Parathyroid adenoma (tissue), 2 donors: ENCODE results near the gene TAGAP.

Experiments
- H2AFZ ChIP-seq: fragments of 300-600 bp; sonication (generic); one replicate; pipeline ENCODE4 v1.7.0; 2017; ENCODE audit warnings: antibody characterized with exemption, mild to moderate bottlenecking
- H3K27ac ChIP-seq: fragments of 300-600 bp; sonication (generic); one replicate; pipeline ENCODE4 v1.7.0; 2017
- H3K27me3 ChIP-seq: fragments of 300-600 bp; sonication (generic); one replicate; pipeline ENCODE4 v1.7.0; 2017; ENCODE audit warnings: low read length; ENCODE audit not compliant: control insufficient read depth, insufficient read depth
- H3K36me3 ChIP-seq: fragments of 300-600 bp; sonication (generic); one replicate; pipeline ENCODE4 v1.7.0; 2017; ENCODE audit warnings: low read length; ENCODE audit not compliant: control insufficient read depth, insufficient read depth
- H3K4me1 ChIP-seq: fragments of 300-600 bp; sonication (generic); one replicate; pipeline ENCODE4 v1.7.0; 2017; ENCODE audit warnings: control low read depth
- H3K4me2 ChIP-seq: fragments of 300-600 bp; sonication (generic); one replicate; pipeline ENCODE4 v1.7.0; 2017; ENCODE audit warnings: low read length
- H3K4me3 ChIP-seq: fragments of 300-600 bp; sonication (generic); one replicate; pipeline ENCODE4 v1.7.0; 2017; ENCODE audit warnings: low read depth, low read length
- H3K79me2 ChIP-seq: fragments of 300-600 bp; sonication (generic); one replicate; pipeline ENCODE4 v1.7.0; 2017; ENCODE audit warnings: control low read depth
- H3K9ac ChIP-seq: fragments of 300-600 bp; sonication (generic); one replicate; pipeline ENCODE4 v1.7.0; 2017; ENCODE audit warnings: mild to moderate bottlenecking
- H3K9me3 ChIP-seq: fragments of 300-600 bp; sonication (generic); one replicate; pipeline ENCODE4 v1.7.0; 2017; ENCODE audit warnings: low read length; ENCODE audit not compliant: control insufficient read depth
- TF ChIP-seq, protein P1 (sequence below): fragments of 300-600 bp; sonication (generic); IDR thresholded peaks from one replicate; pipeline ENCODE4 v1.7.0; 2017; ENCODE audit warnings: antibody characterized with exemption, mild to moderate bottlenecking
- donor health status: primary hyperparathyroidism.

TAGAP gene

DNA sequence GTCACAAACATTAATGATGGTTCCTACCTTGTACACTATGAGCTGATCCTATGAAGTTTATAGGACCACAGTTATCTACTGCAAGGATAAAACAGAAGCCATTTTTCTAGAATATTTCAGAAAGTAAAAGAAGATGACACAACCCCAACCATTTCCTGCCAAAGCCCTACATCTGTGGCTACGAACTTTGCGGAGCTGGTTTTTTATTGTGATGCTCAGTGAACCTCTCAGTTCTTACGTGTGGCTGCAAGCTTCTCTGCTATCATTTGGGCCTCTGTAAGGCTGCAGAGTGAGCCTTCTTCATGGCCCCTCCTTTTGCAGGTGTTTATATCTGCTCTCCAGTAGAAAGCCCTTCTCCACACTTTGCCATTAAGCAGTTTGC lies 17.8 kb upstream of the TAGAP start:
- Histone ChIP-seq H3K9ac (no peak overlapping the region), H3K4me1 (no peaks in the 10 kb centered on the region), H2AFZ (no peak overlapping the region), H3K4me3 (no peak overlapping the region), H3K79me2 (no peaks in the 10 kb centered on the region), H3K27me3 (no peaks in the 10 kb centered on the region), H3K36me3 (no peaks in the 10 kb centered on the region), H3K27ac (no peak overlapping the region), H3K9me3 (no peaks in the 10 kb centered on the region), H3K4me2 (no peak overlapping the region)
- TF ChIP-seq, protein P1, sequence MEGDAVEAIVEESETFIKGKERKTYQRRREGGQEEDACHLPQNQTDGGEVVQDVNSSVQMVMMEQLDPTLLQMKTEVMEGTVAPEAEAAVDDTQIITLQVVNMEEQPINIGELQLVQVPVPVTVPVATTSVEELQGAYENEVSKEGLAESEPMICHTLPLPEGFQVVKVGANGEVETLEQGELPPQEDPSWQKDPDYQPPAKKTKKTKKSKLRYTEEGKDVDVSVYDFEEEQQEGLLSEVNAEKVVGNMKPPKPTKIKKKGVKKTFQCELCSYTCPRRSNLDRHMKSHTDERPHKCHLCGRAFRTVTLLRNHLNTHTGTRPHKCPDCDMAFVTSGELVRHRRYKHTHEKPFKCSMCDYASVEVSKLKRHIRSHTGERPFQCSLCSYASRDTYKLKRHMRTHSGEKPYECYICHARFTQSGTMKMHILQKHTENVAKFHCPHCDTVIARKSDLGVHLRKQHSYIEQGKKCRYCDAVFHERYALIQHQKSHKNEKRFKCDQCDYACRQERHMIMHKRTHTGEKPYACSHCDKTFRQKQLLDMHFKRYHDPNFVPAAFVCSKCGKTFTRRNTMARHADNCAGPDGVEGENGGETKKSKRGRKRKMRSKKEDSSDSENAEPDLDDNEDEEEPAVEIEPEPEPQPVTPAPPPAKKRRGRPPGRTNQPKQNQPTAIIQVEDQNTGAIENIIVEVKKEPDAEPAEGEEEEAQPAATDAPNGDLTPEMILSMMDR: no peak

DNA sequence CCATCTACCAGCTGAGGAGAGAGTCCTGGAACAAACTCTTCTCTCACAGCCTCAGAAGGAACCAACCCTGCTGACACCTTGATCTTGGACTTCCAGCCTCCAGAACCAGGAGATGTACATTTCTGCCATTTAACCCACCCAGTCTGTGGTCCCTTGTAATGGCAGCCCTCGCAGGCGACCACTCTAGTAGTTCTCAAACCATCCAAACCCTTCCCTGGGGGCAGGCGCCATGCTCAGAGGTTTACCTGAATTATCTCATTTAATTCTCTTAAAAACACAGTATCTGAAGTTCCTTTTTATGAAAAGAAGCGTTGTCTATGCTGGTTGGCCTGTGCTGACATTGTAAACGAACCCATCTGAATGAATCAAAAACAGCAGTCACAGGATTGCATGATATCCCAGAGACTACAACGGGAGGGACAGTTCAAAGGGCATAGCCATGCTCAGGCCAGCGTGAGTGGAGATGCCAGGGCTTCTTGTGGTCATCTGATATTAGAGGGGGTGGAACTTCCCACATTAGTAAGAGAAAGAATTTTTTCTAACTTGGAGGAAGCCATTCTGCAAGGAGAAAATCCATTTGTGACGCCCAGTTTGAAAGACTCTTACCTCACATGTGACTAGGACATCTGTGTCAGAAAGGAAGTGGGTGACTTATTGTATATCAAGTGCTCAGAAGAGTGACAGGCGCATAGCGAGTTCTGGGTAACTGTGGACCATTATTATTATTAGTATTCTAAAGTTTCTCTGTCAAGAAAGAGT lies 17.2 kb upstream of the TAGAP start:
- TF ChIP-seq, protein P1: no peak
- Histone ChIP-seq H3K9me3 (no peaks in the 10 kb centered on the region), H3K79me2 (no peaks in the 10 kb centered on the region), H3K9ac (no peak overlapping the region), H3K36me3 (no peaks in the 10 kb centered on the region), H3K27me3 (no peaks in the 10 kb centered on the region), H3K4me3 (no peak overlapping the region), H3K4me2 (no peak overlapping the region), H3K4me1 (no peaks in the 10 kb centered on the region), H2AFZ (no peak overlapping the region), H3K27ac (no peak overlapping the region)

DNA sequence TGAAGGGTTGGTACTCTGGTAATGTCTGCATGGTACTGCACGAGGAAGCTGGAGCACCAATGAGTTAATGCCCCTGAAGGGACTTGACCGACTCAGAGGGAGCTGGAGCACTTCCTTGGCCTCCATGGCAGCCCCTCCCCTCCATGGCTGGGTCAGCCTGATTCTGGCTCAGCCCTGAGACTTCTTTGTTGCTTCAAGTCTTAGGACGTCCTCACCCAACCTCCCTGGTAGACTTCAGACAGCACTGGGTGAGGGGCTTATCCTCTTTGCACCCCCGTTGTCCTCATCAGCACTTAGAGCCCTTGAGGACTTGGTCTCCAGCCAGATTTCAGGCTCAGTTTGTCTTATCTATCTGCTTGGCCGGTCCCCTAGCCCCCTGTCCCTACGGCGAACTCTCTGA lies 16.4 kb upstream of the TAGAP start:
- H3K36me3 ChIP-seq: no peaks in the 10 kb centered on the region
- no peak overlapping the region for H2AFZ ChIP-seq
- no peaks in the 10 kb centered on the region for H3K4me1 ChIP-seq
- no peak overlapping the region for H3K4me2 ChIP-seq
- no peak overlapping the region for H3K9ac ChIP-seq
- no peak overlapping the region for H3K4me3 ChIP-seq
- no peaks in the 10 kb centered on the region for H3K27me3 ChIP-seq
- H3K27ac ChIP-seq: no peak overlapping the region
- H3K79me2 ChIP-seq: no peaks in the 10 kb centered on the region
- TF ChIP-seq, protein P1: no peak
- no peaks in the 10 kb centered on the region for H3K9me3 ChIP-seq

DNA sequence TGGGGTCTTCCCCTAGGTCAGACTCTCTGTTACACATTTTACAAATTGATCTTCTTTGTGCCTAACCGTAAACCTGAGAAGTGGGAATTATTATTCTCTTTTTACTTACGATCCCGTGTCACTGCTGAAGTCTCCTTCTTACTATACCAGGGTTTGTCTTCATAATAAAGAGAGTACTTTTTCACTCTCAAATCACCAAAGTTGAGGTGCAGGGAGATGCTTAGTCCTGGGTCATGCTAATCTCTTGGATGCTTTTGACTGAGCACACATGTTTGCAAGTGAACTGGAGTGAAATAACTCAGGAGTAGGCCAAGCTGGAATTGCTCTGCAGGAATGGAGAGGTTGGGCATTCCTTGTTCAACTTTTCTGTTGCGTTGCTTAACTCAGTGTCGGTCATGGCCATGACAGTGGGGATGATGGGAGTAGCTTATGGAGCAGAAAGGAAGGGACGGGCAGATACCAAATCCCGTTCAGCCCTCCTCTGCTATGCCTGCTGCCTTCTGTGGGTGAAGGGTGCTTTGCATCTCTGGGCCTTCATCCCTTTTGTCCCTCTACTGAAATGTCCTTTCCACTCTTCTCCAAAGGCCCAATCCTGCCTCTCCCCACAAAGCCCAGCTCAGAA lies 15.2 kb upstream of the TAGAP start:
- no peaks in the 10 kb centered on the region for H3K27me3 ChIP-seq
- H3K9me3 ChIP-seq: no peaks in the 10 kb centered on the region
- H3K4me1 ChIP-seq: no peaks in the 10 kb centered on the region
- H3K36me3 ChIP-seq: no peaks in the 10 kb centered on the region
- H2AFZ ChIP-seq: no peak overlapping the region
- TF ChIP-seq, protein P1: no peak
- H3K9ac ChIP-seq: no peak overlapping the region
- H3K4me3 ChIP-seq: no peak overlapping the region
- no peak overlapping the region for H3K27ac ChIP-seq
- H3K79me2 ChIP-seq: no peaks in the 10 kb centered on the region
- H3K4me2 ChIP-seq: no peak overlapping the region

DNA sequence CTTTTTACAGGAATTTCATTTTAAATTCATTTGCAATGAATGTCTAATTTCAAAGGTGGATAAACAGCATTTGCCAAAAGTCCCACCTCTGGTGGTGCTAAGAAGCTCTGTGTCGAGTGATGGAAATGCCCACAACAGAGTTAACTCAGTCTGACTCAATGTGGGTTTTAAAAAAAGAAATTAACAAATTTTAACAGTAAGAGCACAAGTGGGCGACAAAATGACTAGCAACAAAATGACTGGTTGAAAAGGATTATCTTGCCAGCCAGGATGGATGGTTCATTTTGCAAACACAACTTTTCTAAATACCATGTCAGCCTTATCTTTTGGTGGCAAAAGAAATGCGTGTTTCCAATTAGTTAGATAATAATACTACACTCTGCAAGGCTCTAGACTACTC lies 14.3 kb upstream of the TAGAP start:
- Histone ChIP-seq H2AFZ (no peak overlapping the region), H3K27me3 (no peaks in the 10 kb centered on the region), H3K4me2 (no peak overlapping the region), H3K9me3 (no peaks in the 10 kb centered on the region), H3K36me3 (no peaks in the 10 kb centered on the region), H3K9ac (no peak overlapping the region), H3K79me2 (no peaks in the 10 kb centered on the region), H3K4me3 (no peak overlapping the region), H3K27ac (no peak overlapping the region), H3K4me1 (no peaks in the 10 kb centered on the region)
- TF ChIP-seq, protein P1: no peak
